GM12865 (cell line): ENCODE measurements around the gene PXYLP1.

ENCODE experiments used
- DNase-seq: peaks from one replicate; pipeline ENCODE4 v3.0.0; 2010; ENCODE audit warnings: low read depth
- H3K4me3 ChIP-seq: 2 replicates; pipeline ENCODE4 v1.5.1; 2011; ENCODE audit warnings: mild to moderate bottlenecking, low read depth, low read length, control low read depth
- TF ChIP-seq, protein P1 (sequence below): IDR thresholded peaks from 2 replicates; pipeline ENCODE4 v1.5.1; 2011; ENCODE audit warnings: low read length, control low read depth, low read depth, inconsistent platforms; ENCODE audit not compliant: insufficient read depth; ENCODE audit errors: missing control alignments

PXYLP1 gene, protein sequence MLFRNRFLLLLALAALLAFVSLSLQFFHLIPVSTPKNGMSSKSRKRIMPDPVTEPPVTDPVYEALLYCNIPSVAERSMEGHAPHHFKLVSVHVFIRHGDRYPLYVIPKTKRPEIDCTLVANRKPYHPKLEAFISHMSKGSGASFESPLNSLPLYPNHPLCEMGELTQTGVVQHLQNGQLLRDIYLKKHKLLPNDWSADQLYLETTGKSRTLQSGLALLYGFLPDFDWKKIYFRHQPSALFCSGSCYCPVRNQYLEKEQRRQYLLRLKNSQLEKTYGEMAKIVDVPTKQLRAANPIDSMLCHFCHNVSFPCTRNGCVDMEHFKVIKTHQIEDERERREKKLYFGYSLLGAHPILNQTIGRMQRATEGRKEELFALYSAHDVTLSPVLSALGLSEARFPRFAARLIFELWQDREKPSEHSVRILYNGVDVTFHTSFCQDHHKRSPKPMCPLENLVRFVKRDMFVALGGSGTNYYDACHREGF

DNA sequence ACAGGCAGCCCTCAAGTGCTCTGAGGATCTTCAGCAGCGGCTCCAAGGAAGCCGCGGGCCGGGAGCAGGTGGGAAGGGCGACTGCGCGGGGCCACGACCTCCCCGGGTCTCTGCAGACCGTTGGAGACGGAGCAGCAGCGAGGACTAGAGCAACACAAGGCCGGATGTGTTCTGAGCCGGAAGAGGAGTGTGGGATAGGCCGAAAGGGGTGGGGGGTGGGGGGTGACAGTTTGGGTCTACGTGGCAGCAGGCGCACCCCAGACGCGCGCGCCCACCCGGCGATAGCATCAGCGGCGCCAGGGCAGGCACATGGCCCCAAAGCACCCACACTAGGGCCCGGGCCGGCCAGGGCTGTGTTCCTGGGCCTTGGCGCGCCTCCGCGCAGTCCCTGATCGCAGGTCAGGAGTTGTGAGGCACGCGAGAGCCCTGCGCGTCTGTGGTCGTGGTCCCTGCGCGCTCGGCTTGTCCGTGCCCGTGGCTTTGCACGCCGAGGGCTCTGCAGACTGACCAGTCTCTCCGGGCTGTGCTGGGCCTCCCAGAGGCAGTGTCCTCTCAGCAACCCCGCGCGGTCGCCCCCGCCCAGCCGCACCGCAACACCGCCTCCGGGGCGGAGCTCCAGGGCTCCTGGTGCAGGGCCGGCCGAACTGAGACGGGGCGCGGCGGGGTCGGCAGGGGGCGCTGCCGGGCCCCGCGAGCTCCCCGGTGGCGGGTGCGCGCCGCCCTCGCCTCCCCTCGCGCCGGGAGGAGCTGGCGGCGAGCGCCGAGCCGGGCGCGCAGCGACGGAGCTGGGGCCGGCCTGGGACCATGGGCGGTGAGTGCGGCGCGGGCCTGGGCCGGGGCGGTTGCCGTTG lies at the start of gene PXYLP1:
TSS of gene PXYLP1 (plus strand) at position 725 of the 851 bp plus-strand sequence. CDS start 28,351 bp downstream, outside the sequence.
- TF ChIP-seq, protein P1, sequence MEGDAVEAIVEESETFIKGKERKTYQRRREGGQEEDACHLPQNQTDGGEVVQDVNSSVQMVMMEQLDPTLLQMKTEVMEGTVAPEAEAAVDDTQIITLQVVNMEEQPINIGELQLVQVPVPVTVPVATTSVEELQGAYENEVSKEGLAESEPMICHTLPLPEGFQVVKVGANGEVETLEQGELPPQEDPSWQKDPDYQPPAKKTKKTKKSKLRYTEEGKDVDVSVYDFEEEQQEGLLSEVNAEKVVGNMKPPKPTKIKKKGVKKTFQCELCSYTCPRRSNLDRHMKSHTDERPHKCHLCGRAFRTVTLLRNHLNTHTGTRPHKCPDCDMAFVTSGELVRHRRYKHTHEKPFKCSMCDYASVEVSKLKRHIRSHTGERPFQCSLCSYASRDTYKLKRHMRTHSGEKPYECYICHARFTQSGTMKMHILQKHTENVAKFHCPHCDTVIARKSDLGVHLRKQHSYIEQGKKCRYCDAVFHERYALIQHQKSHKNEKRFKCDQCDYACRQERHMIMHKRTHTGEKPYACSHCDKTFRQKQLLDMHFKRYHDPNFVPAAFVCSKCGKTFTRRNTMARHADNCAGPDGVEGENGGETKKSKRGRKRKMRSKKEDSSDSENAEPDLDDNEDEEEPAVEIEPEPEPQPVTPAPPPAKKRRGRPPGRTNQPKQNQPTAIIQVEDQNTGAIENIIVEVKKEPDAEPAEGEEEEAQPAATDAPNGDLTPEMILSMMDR = peak; percentile 65
- DNase-seq = peak; percentile 89
- peak within 1 kb of the TSS; percentile 76 for H3K4me3 ChIP-seq

DNA sequence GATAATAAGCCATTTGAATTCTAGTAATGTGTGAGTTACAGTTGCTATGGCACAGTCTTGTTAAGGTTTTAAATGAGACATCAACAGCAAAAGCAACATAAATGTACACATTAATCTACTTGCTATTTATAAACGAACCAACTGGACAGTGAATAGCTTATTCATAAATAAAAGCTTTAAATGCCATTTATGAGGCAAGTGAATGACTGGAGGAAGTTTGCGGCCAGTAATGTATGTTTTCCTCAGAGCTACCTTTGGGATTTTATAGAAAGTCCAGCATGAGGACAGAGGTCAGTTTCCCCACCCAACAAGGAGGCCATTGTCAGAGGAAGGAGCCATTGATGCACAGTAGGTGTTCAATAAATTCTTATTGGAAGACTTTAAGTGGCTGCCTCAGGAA lies 48.0 kb upstream of the PXYLP1 start:
- TF ChIP-seq, protein P1 = no peak
- H3K4me3 ChIP-seq = no peak overlapping the region
- no peak for DNase-seq

DNA sequence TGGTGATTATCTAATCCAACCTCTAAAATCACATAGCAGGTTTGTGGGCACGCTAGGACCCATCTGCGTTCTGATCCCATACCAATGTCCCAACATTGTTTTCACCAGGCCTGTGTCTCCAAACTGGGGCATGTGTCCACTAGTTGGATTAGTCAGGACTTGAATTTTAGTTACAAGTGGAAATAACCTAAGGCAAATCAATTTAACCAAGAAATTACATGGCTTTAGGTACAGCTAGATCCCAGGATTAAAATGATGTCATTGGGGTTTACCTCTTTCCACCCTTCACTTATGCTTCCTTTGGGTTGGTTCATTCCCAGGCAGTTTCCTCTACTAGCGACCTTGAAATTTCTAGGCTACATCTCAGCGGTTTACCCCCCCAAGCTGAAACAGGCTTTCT lies 47.2 kb upstream of the PXYLP1 start:
- no peak for DNase-seq
- TF ChIP-seq, protein P1 = no peak
- no peak overlapping the region for H3K4me3 ChIP-seq

DNA sequence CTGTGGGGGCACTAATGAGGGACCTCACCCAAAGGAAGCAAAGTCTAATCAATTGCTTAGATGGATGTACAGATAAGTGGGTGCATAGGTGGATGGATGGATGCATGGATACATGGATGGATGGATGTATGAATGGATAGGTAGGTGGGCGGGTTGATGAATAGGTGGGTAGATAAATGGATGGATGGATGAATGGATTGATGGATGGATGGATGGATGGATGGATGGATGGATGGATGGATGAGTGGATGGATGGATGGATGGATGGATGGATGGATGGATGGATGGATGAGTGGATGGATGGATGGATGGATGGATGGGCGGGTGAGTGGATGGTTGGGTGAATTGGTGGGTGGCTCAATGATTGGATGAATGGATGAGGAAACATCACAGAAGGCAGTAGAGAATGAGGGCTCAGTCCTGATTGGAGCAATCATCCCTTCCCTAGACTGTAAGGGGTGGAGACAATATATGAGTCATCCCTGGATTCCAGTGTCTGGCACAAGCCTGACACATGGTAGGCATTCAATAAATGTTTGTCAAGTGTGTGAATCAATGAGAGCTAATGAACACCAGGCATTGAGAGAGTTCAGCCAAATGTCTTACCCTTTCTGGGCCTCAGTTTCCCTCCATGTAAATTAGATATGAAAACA lies 40.4 kb upstream of the PXYLP1 start:
- TF ChIP-seq, protein P1 = no peak
- H3K4me3 ChIP-seq = no peak overlapping the region
- DNase-seq = no peak

DNA sequence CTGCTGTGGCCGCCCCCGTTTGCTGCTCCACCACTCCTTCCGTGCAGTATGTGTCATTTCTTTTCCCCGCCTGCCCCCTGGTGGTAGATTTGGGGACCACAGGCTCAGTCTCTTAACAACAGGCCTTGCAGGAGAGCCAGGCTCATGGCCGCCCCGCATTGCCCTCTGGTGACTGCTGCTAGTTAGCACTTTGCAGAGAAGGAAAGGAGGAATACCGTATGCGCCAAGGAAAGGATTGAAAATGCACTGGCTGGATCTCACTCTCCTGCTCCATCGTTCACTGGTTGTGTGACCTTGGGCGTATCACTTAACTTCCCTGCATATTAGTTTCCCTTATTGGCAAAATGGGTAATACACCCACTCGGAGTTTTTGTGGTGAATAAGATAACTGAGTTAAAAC lies 39.3 kb upstream of the PXYLP1 start:
- peak; percentile 93 for DNase-seq

More for the DNA sequence above, 39.3 kb upstream of the PXYLP1 start:
- no peak overlapping the region for H3K4me3 ChIP-seq
- TF ChIP-seq, protein P1 = peak; percentile 95
